Osteoblast (primary cell): ENCODE data around the gene STX8. TPM values are rescaled to one million over a fixed set of nuclear protein-coding genes. Genes with fewer than 3 reads are reported as not detected.
A peak's percentile ranks its signal among the peaks of the same experiment; 100 is the strongest.

Source experiments
- DNase-seq: peaks from one replicate; pipeline ENCODE4 v3.0.0; 2011; ENCODE audit warnings: low spot score, mixed read lengths; ENCODE audit not compliant: insufficient read length; ENCODE audit errors: missing footprints
- H2AFZ ChIP-seq: 2 replicates; pipeline ENCODE4 v1.6.0; 2011; ENCODE audit warnings: mild to moderate bottlenecking, low read length
- H3K27ac ChIP-seq: 2 replicates; pipeline ENCODE4 v1.5.1; 2011; ENCODE audit warnings: mild to moderate bottlenecking, low read depth, low read length, moderate library complexity
- H3K27me3 ChIP-seq: 2 replicates; pipeline ENCODE4 v1.6.0; 2012; ENCODE audit warnings: mild to moderate bottlenecking, control low read depth, inconsistent platforms, low read length, moderate library complexity; ENCODE audit not compliant: insufficient read depth
- H3K36me3 ChIP-seq: 2 replicates; pipeline ENCODE4 v1.5.1; 2011; ENCODE audit warnings: mild to moderate bottlenecking, low read length, control low read depth, moderate library complexity; ENCODE audit not compliant: insufficient read depth
- H3K4me1 ChIP-seq: 2 replicates; pipeline ENCODE4 v1.5.1; 2011; ENCODE audit warnings: mild to moderate bottlenecking, low read length, control low read depth, moderate library complexity; ENCODE audit not compliant: insufficient read depth
- H3K4me2 ChIP-seq: 2 replicates; pipeline ENCODE4 v1.6.0; 2011; ENCODE audit warnings: mild to moderate bottlenecking, low read length; ENCODE audit not compliant: insufficient read depth
- H3K4me3 ChIP-seq: fragments of 200-600 bp; sonication (generic); 3 replicates; pipeline ENCODE4 v1.5.1; 2012; ENCODE audit warnings: mild to moderate bottlenecking, low read length, inconsistent platforms; ENCODE audit not compliant: insufficient read depth
- H3K79me2 ChIP-seq: 2 replicates; pipeline ENCODE4 v1.6.0; 2012; ENCODE audit warnings: mild to moderate bottlenecking, low read length, control low read depth, inconsistent platforms; ENCODE audit not compliant: insufficient read depth
- H3K9me3 ChIP-seq: 2 replicates; pipeline ENCODE4 v1.5.1; 2011; ENCODE audit warnings: low read depth, low read length, control low read depth
- H4K20me1 ChIP-seq: 2 replicates; pipeline ENCODE4 v1.6.0; 2012; ENCODE audit warnings: mild to moderate bottlenecking, low read length, control low read depth; ENCODE audit not compliant: insufficient read depth
- CTCF ChIP-seq: IDR thresholded peaks from 2 replicates; pipeline ENCODE4 v1.5.1; 2011; ENCODE audit warnings: mild to moderate bottlenecking, low read depth, low read length, moderate library complexity; ENCODE audit errors: extremely low read depth
- total RNA-seq: library from RNA; depleted of rRNA; stranded (reverse); fragments of >200 nt; gene quantifications from 2 replicates; pipeline ENCODE4 v1.2.3, GENCODE V29; 2012

Gene STX8
- total RNA-seq, 1 donor: 72.7 TPM

- Histone ChIP-seq H3K36me3 (no peaks in the 10 kb centered on the region), H3K27ac (peak overlapping the region; percentile 30), H4K20me1 (peaks cover 3% of the 10 kb centered on the region), H3K9me3 (no peaks in the 10 kb centered on the region), H3K4me1 (peaks cover 16% of the 10 kb centered on the region), H3K4me2 (no peak overlapping the region), H2AFZ (no peak overlapping the region), H3K79me2 (no peaks in the 10 kb centered on the region), H3K27me3 (no peaks in the 10 kb centered on the region), H3K4me3 (no peak overlapping the region)
- TF ChIP-seq CTCF: no peak
- DNase-seq: no peak
Measured at GRCh38 chr17:9472094-9472493, 103.5 kb downstream of the STX8 start.

- Histone ChIP-seq H3K27me3 (no peaks in the 10 kb centered on the region), H3K36me3 (no peaks in the 10 kb centered on the region), H3K4me2 (no peak overlapping the region), H2AFZ (no peak overlapping the region), H3K4me1 (peaks cover 16% of the 10 kb centered on the region), H3K27ac (no peak overlapping the region), H4K20me1 (peaks cover 3% of the 10 kb centered on the region), H3K4me3 (no peak overlapping the region), H3K9me3 (no peaks in the 10 kb centered on the region), H3K79me2 (no peaks in the 10 kb centered on the region)
- TF ChIP-seq CTCF: no peak
- no peak for DNase-seq
Measured at GRCh38 chr17:9470171-9470570, 105.4 kb downstream of the STX8 start.

GRCh38 chr17:9468937-9469336 lies 106.7 kb downstream of the STX8 start:
- no peak for DNase-seq
- no peak overlapping the region for H3K4me3 ChIP-seq
- no peaks in the 10 kb centered on the region for H3K36me3 ChIP-seq
- peaks cover 17% of the 10 kb centered on the region for H3K4me1 ChIP-seq
- H3K4me2 ChIP-seq: no peak overlapping the region
- no peak overlapping the region for H2AFZ ChIP-seq
- no peaks in the 10 kb centered on the region for H3K9me3 ChIP-seq
- H4K20me1 ChIP-seq: peaks cover 3% of the 10 kb centered on the region
- no peaks in the 10 kb centered on the region for H3K27me3 ChIP-seq
- no peak overlapping the region for H3K27ac ChIP-seq
- no peaks in the 10 kb centered on the region for H3K79me2 ChIP-seq
- TF ChIP-seq CTCF: no peak

- peaks cover 15% of the 10 kb centered on the region for H3K4me1 ChIP-seq
- no peaks in the 10 kb centered on the region for H3K79me2 ChIP-seq
- H3K27me3 ChIP-seq: no peaks in the 10 kb centered on the region
- H4K20me1 ChIP-seq: peaks cover 3% of the 10 kb centered on the region
- no peak overlapping the region for H3K27ac ChIP-seq
- H3K9me3 ChIP-seq: no peaks in the 10 kb centered on the region
- H3K36me3 ChIP-seq: no peaks in the 10 kb centered on the region
- H3K4me3 ChIP-seq: no peak overlapping the region
- no peak overlapping the region for H3K4me2 ChIP-seq
- DNase-seq: no peak
- TF ChIP-seq CTCF: no peak
- no peak overlapping the region for H2AFZ ChIP-seq
Measured at GRCh38 chr17:9468532-9468931, 107.1 kb downstream of the STX8 start.
